Liver (tissue), 9 donors: Measurements from ENCODE around the gene BRMS1L. TPM values are rescaled to one million over a fixed set of nuclear protein-coding genes. Genes with fewer than 3 reads are reported as not detected.
"Not testable (repeated sequence)": the region's sequence is repeated elsewhere in the genome, so short reads cannot be mapped to it uniquely, and the experiment has no call there.

ENCODE experiments used
- DNase-seq: peaks from one replicate; pipeline ENCODE4 v3.0.0-alpha.2; 2017; ENCODE audit warnings: low spot score
- H3K27ac ChIP-seq, 2 donors: one replicate each; pipeline ENCODE4 v1.7.0; 2013; ENCODE audit warnings: inconsistent platforms in 2 of 2, low read length in 2 of 2, control low read depth in 1 of 2, low read depth in 1 of 2, mild to moderate bottlenecking in 1 of 2
- H3K27me3 ChIP-seq, 4 donors: one replicate each; pipeline versions ENCODE4 v1.6.1 to v1.7.0; 2013; ENCODE audit warnings: low read length in 3 of 4, inconsistent platforms in 1 of 4, mild to moderate bottlenecking in 1 of 4, moderate library complexity in 1 of 4; ENCODE audit not compliant: control insufficient read depth in 4 of 4, insufficient read depth in 4 of 4
- H3K36me3 ChIP-seq, 4 donors: one replicate each; pipeline versions ENCODE4 v1.6.1 to v1.7.0; 2013; ENCODE audit warnings: low read length in 3 of 4, mild to moderate bottlenecking in 3 of 4, low read depth in 1 of 4, moderate library complexity in 1 of 4; ENCODE audit not compliant: control insufficient read depth in 4 of 4, insufficient read depth in 3 of 4
- H3K4me1 ChIP-seq, 4 donors: one replicate each; pipeline versions ENCODE4 v1.6.1 to v1.7.0; 2013; ENCODE audit warnings: low read length in 3 of 4, mild to moderate bottlenecking in 3 of 4, moderate library complexity in 1 of 4; ENCODE audit not compliant: control insufficient read depth in 4 of 4, insufficient read depth in 4 of 4
- H3K4me3 ChIP-seq, 3 donors: one replicate each; pipeline versions ENCODE4 v1.6.1 to v1.7.0; 2013; ENCODE audit warnings: low read length in 3 of 3, control low read depth in 1 of 3, low read depth in 1 of 3, mild to moderate bottlenecking in 1 of 3
- H3K9ac ChIP-seq, 2 donors: one replicate each; pipeline ENCODE4 v1.7.0; 2013; ENCODE audit warnings: low read length in 2 of 2, mild to moderate bottlenecking in 2 of 2, moderate library complexity in 2 of 2, control low read depth in 1 of 2, low read depth in 1 of 2
- H3K9me3 ChIP-seq, 4 donors: one replicate each; pipeline versions ENCODE4 v1.6.1 to v1.7.0; 2013; ENCODE audit warnings: low read length in 3 of 4; ENCODE audit not compliant: control insufficient read depth in 4 of 4
- ATF3 ChIP-seq: IDR thresholded peaks from 2 replicates; pipeline ENCODE4 v1.6.1; 2016; ENCODE audit warnings: antibody characterized with exemption
- EGR1 ChIP-seq, 2 donors: IDR thresholded peaks; 2 replicates each; pipeline ENCODE4 v1.6.1; 2016 to 2018; ENCODE audit warnings: antibody characterized with exemption in 2 of 2, low read depth in 2 of 2
- FOXA2 ChIP-seq: IDR thresholded peaks from 2 replicates; pipeline ENCODE4 v1.6.1; 2016; ENCODE audit warnings: antibody characterized with exemption
- GABPA ChIP-seq, 2 donors: IDR thresholded peaks in 1 of 2; conservative IDR thresholded peaks in 1 of 2; 2 replicates each; pipeline ENCODE4 v1.6.1; 2016; ENCODE audit warnings: antibody characterized with exemption in 2 of 2, mild to moderate bottlenecking in 1 of 2, moderate library complexity in 1 of 2
- HNF4A ChIP-seq, 2 donors: conservative IDR thresholded peaks; 2 replicates each; pipeline ENCODE4 v1.6.1; 2016; ENCODE audit warnings: antibody characterized with exemption in 2 of 2, mild to moderate bottlenecking in 2 of 2
- HNF4G ChIP-seq: IDR thresholded peaks from 2 replicates; pipeline ENCODE4 v1.6.1; 2016; ENCODE audit warnings: antibody characterized with exemption
- JUND ChIP-seq, 2 donors: IDR thresholded peaks; 2 replicates each; pipeline ENCODE4 v1.6.1; 2016; ENCODE audit warnings: antibody characterized with exemption in 2 of 2
- NR2F2 ChIP-seq: IDR thresholded peaks from 2 replicates; pipeline ENCODE4 v1.6.1; 2016; ENCODE audit warnings: antibody characterized with exemption
- RAD21 ChIP-seq, 2 donors: IDR thresholded peaks; 2 replicates each; pipeline ENCODE4 v1.6.1; 2016; ENCODE audit warnings: antibody characterized with exemption in 2 of 2, mild to moderate bottlenecking in 2 of 2
- RXRA ChIP-seq, 2 donors: IDR thresholded peaks; 2 replicates each; pipeline ENCODE4 v1.6.1; 2017 to 2018; ENCODE audit warnings: antibody characterized with exemption in 2 of 2, mild to moderate bottlenecking in 1 of 2
- SP1 ChIP-seq: IDR thresholded peaks from 2 replicates; pipeline ENCODE4 v1.6.1; 2018; ENCODE audit warnings: antibody characterized with exemption, mild to moderate bottlenecking
- TAF1 ChIP-seq: conservative IDR thresholded peaks from 2 replicates; pipeline ENCODE4 v1.6.1; 2016; ENCODE audit warnings: antibody characterized with exemption, mild to moderate bottlenecking
- YY1 ChIP-seq: IDR thresholded peaks from 2 replicates; pipeline ENCODE4 v1.6.1; 2016; ENCODE audit warnings: antibody characterized with exemption, mild to moderate bottlenecking
- whole genome bisulfite sequencing: extraction: QIAGEN DNeasy Blood & Tissue Kit; methylation state at CpG from one replicate; pipeline ENCODE4 v1.1.7; 2013; 5-methylcytosine and 5-hydroxymethylcytosine counted together
- polyA plus RNA-seq, 2 donors: library from polyadenylated mRNA; stranded (reverse) in 1 of 2; unstranded in 1 of 2; fragments of 200-250 nt in 1 of 2; fragments of >200 nt in 1 of 2; fragmentation: Nextera tagmentation in 1 of 2; extraction: Ambion mirVana in 1 of 2; gene quantifications; one replicate each; pipeline versions ENCODE4 v1.2.1 to v1.2.3, GENCODE V29; 2013 to 2015
- total RNA-seq, 2 donors: library from RNA; depleted of rRNA; stranded (reverse); fragments of >200 nt; gene quantifications; one replicate each; pipeline ENCODE4 v1.2.3, GENCODE V29; 2014
- TF ChIP-seq, protein P1 (sequence below): IDR thresholded peaks from 2 replicates; pipeline ENCODE4 v1.6.1; 2016; ENCODE audit warnings: antibody characterized with exemption, mild to moderate bottlenecking
- TF ChIP-seq, protein P2 (sequence below): fragments of 150-350 bp; IDR thresholded peaks from 2 replicates; pipeline ENCODE4 v1.5.1; 2017; ENCODE audit warnings: improper control_type of control experiment, low read depth, low read length; ENCODE audit not compliant: missing input control
- TF ChIP-seq, protein P3 (sequence below): IDR thresholded peaks from 2 replicates; pipeline ENCODE4 v1.6.1; 2016; ENCODE audit warnings: antibody characterized with exemption
- donor health status: healthy.
- donor health status: healthy.
- donor health status: healthy.
- donor health status: healthy.
- donor health status: healthy.

Gene BRMS1L
- total and polyA plus RNA-seq, 4 donors = 2.7 to 3.7 (median 3.4) TPM

- Histone ChIP-seq H3K4me3 (no peak overlapping the region), H3K27ac (no peak overlapping the region), H3K36me3 (peaks cover 2 to 7% (median 4%) of the 10 kb centered on the region in 4 donors), H3K9ac (no peak overlapping the region), H3K4me1 (no peaks in the 10 kb centered on the region), H3K9me3 (no peaks in the 10 kb centered on the region), H3K27me3 (no peaks in the 10 kb centered on the region)
- TF ChIP-seq RAD21 (IDR thresholded peaks at IDR 0.05) = no peak
- TF ChIP-seq, protein P1, sequence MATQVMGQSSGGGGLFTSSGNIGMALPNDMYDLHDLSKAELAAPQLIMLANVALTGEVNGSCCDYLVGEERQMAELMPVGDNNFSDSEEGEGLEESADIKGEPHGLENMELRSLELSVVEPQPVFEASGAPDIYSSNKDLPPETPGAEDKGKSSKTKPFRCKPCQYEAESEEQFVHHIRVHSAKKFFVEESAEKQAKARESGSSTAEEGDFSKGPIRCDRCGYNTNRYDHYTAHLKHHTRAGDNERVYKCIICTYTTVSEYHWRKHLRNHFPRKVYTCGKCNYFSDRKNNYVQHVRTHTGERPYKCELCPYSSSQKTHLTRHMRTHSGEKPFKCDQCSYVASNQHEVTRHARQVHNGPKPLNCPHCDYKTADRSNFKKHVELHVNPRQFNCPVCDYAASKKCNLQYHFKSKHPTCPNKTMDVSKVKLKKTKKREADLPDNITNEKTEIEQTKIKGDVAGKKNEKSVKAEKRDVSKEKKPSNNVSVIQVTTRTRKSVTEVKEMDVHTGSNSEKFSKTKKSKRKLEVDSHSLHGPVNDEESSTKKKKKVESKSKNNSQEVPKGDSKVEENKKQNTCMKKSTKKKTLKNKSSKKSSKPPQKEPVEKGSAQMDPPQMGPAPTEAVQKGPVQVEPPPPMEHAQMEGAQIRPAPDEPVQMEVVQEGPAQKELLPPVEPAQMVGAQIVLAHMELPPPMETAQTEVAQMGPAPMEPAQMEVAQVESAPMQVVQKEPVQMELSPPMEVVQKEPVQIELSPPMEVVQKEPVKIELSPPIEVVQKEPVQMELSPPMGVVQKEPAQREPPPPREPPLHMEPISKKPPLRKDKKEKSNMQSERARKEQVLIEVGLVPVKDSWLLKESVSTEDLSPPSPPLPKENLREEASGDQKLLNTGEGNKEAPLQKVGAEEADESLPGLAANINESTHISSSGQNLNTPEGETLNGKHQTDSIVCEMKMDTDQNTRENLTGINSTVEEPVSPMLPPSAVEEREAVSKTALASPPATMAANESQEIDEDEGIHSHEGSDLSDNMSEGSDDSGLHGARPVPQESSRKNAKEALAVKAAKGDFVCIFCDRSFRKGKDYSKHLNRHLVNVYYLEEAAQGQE = no peak
- no peak for DNase-seq
- 93% methylated on average over 5 of the region's 5 CpGs for WGBS
Measured at GRCh38 chr14:35835208-35835982, 9.3 kb downstream of the BRMS1L start.

GRCh38 chr14:35841704-35842103, 15.6 kb downstream of the BRMS1L start:
- H3K36me3 ChIP-seq = not testable (repeated sequence)

GRCh38 chr14:35842245-35842644, 16.1 kb downstream of the BRMS1L start:
- H3K27ac ChIP-seq, H3K9me3 ChIP-seq, H3K4me1 ChIP-seq, H3K36me3 ChIP-seq, H3K4me3 ChIP-seq, DNase-seq, H3K9ac ChIP-seq, H3K27me3 ChIP-seq: not testable (repeated sequence)
- 98% methylated on average over 2 of the region's 2 CpGs for WGBS

More at GRCh38 chr14:35841704-35842103, 15.6 kb downstream of the BRMS1L start:
- not testable (repeated sequence) for H3K27me3 ChIP-seq, DNase-seq, H3K4me3 ChIP-seq, H3K4me1 ChIP-seq, H3K27ac ChIP-seq, H3K9ac ChIP-seq, H3K9me3 ChIP-seq
- WGBS = 100% methylated on average over 2 of the region's 2 CpGs

GRCh38 chr14:35844494-35844893, 18.4 kb downstream of the BRMS1L start:
- no peak overlapping the region for H3K27ac ChIP-seq
- H3K4me3 ChIP-seq = no peak overlapping the region
- peaks cover 2 to 5% (median 4%) of the 10 kb centered on the region in 4 donors for H3K36me3 ChIP-seq
- H3K4me1 ChIP-seq = no peaks in the 10 kb centered on the region
- no peak for DNase-seq
- no peaks in the 10 kb centered on the region for H3K27me3 ChIP-seq
- peaks cover 0 to 3% (median 0%) of the 10 kb centered on the region in 4 donors for H3K9me3 ChIP-seq
- WGBS = 97% methylated on average over 8 of the region's 8 CpGs
- no peak overlapping the region for H3K9ac ChIP-seq
- TF ChIP-seq ATF3 (no peak), JUND (IDR thresholded peaks at IDR 0.05) (no peak), SP1 (no peak), RAD21 (IDR thresholded peaks at IDR 0.05) (no peak), HNF4G (no peak), RXRA (IDR thresholded peaks at IDR 0.05) (no peak), FOXA2 (no peak), NR2F2 (no peak), HNF4A (conservative IDR thresholded peaks at IDR 0.05) (no peak), GABPA (IDR thresholded peaks at IDR 0.05 in 1 of 2, conservative IDR thresholded peaks at IDR 0.05 in 1 of 2) (no peak), EGR1 (IDR thresholded peaks at IDR 0.05; ENCODE audit: low read depth in 2 of 2) (no peak), YY1 (no peak), TAF1 (no peak)
- TF ChIP-seq, protein P2, sequence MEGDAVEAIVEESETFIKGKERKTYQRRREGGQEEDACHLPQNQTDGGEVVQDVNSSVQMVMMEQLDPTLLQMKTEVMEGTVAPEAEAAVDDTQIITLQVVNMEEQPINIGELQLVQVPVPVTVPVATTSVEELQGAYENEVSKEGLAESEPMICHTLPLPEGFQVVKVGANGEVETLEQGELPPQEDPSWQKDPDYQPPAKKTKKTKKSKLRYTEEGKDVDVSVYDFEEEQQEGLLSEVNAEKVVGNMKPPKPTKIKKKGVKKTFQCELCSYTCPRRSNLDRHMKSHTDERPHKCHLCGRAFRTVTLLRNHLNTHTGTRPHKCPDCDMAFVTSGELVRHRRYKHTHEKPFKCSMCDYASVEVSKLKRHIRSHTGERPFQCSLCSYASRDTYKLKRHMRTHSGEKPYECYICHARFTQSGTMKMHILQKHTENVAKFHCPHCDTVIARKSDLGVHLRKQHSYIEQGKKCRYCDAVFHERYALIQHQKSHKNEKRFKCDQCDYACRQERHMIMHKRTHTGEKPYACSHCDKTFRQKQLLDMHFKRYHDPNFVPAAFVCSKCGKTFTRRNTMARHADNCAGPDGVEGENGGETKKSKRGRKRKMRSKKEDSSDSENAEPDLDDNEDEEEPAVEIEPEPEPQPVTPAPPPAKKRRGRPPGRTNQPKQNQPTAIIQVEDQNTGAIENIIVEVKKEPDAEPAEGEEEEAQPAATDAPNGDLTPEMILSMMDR = no peak
- TF ChIP-seq, protein P3, sequence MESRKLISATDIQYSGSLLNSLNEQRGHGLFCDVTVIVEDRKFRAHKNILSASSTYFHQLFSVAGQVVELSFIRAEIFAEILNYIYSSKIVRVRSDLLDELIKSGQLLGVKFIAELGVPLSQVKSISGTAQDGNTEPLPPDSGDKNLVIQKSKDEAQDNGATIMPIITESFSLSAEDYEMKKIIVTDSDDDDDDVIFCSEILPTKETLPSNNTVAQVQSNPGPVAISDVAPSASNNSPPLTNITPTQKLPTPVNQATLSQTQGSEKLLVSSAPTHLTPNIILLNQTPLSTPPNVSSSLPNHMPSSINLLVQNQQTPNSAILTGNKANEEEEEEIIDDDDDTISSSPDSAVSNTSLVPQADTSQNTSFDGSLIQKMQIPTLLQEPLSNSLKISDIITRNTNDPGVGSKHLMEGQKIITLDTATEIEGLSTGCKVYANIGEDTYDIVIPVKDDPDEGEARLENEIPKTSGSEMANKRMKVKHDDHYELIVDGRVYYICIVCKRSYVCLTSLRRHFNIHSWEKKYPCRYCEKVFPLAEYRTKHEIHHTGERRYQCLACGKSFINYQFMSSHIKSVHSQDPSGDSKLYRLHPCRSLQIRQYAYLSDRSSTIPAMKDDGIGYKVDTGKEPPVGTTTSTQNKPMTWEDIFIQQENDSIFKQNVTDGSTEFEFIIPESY = no peak
